ENCODE results near the gene KDM8.

Gene KDM8

DNA sequence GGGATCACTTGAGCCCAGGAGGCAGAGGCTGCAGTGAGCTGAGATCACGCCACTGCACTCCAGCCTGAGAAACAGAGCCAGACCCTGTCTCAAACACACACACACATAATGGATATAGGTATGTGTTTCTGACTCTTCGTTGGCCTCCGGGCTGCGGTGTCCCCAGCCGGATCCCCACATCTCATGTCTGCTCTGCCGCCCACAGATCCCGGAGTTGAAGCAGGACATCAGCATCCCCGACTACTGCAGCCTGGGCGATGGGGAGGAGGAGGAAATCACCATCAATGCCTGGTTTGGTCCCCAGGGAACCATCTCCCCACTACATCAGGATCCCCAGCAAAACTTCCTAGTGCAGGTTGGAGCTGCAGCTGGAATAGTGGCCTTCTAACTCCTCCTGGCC lies 15.4 kb downstream of the KDM8 start (continued):
- TF ChIP-seq, protein P1, sequence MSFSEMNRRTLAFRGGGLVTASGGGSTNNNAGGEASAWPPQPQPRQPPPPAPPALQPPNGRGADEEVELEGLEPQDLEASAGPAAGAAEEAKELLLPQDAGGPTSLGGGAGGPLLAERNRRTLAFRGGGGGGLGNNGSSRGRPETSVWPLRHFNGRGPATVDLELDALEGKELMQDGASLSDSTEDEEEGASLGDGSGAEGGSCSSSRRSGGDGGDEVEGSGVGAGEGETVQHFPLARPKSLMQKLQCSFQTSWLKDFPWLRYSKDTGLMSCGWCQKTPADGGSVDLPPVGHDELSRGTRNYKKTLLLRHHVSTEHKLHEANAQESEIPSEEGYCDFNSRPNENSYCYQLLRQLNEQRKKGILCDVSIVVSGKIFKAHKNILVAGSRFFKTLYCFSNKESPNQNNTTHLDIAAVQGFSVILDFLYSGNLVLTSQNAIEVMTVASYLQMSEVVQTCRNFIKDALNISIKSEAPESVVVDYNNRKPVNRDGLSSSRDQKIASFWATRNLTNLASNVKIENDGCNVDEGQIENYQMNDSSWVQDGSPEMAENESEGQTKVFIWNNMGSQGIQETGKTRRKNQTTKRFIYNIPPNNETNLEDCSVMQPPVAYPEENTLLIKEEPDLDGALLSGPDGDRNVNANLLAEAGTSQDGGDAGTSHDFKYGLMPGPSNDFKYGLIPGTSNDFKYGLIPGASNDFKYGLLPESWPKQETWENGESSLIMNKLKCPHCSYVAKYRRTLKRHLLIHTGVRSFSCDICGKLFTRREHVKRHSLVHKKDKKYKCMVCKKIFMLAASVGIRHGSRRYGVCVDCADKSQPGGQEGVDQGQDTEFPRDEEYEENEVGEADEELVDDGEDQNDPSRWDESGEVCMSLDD (tag by site-specific recombination; IDR thresholded peaks at IDR 0.05), result no peak

DNA sequence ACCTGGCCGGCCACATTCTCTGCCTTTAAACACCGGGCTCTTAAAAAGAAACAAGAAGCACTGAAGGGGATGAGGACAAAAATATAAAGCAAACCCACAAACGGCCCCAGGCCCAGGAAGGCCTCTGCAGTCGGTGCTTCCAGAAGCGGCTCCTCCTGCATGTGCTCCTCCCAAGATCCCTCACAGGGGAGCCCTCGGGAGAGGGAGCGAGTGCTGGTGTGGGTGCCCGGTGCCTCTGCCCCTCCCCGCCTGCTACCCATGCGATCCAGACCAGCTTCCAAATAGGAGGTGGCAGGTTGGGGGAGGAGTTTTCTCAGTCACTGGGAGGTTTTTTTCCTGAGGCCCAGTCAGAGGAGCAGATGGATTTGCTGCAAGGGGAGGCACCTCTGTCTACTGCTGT lies 15.8 kb downstream of the KDM8 start:
- peaks cover 0 to 24% of the 10 kb centered on the region in 2 experiments; a peak in 2 of 3 replicates for H3K36me3 ChIP-seq (ENCODE audit: control insufficient read depth in 2 of 2, insufficient read depth in 1 of 2, low read length in 2 of 2)
- TF ChIP-seq ZBTB7A (tag by site-specific recombination; IDR thresholded peaks at IDR 0.05; ENCODE audit: low read depth) (no peak), MEIS1 (CRISPR knock-in tag; IDR thresholded peaks at IDR 0.05; ENCODE audit: borderline replicate concordance) (no peak), ZNF121 (tag by site-specific recombination; IDR thresholded peaks at IDR 0.05) (no peak), ZNF221 (tag by site-specific recombination; IDR thresholded peaks at IDR 0.05; ENCODE audit: borderline replicate concordance) (no peak), ZNF530 (tag by site-specific recombination; IDR thresholded peaks at IDR 0.05; ENCODE audit: low read depth) (no peak), ZNF707 (tag by site-specific recombination; IDR thresholded peaks at IDR 0.05) (no peak), ZNF184 (tag by site-specific recombination; IDR thresholded peaks at IDR 0.05) (no peak), ZNF169 (tag by site-specific recombination; IDR thresholded peaks at IDR 0.05) (no peak), ZNF664 (tag by site-specific recombination; IDR thresholded peaks at IDR 0.05) (no peak)
- H3K27ac ChIP-seq (ENCODE audit: extremely low read depth, low read depth, low read length), result no peak overlapping the region
- no peaks in the 10 kb centered on the region for H3K9me3 ChIP-seq (ENCODE audit: control insufficient read depth, insufficient read depth, low read depth, low read length)
- POLR2A ChIA-PET, result no interaction called here
- H3K4me3 ChIP-seq (ENCODE audit: low read depth, low read length), result no peak overlapping the region
- CTCF ChIA-PET, result no interaction called here
- no peaks in the 10 kb centered on the region for H3K4me1 ChIP-seq (ENCODE audit: control insufficient read depth, insufficient read depth, low read length)

DNA sequence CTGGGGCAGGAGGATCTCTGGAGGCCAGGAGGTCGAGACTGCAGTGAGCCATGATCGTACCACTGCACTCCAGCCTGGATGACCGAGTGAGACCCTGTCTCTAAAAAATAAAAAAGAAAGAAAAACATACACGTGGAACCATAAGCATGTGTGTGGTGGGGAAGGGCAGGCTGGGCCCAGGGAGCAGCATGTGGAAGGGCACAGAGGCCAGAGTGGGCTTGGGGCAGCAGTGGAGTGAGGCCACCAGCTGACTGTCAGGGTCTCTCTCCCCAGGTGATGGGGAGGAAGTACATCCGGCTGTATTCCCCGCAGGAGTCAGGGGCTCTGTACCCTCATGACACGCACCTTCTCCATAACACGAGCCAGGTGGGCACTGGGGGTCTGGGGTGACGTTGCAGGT lies 16.8 kb downstream of the KDM8 start:
- ChIA-PET POLR2A (interaction anchor here (1.0 kb wide), 1 partner anchor 17 kb away, joined by 3 read pairs; the partner anchor contains the start of gene KDM8), CTCF (no interaction called here)
- H3K4me1 ChIP-seq (ENCODE audit: control insufficient read depth, insufficient read depth, low read length), result no peaks in the 10 kb centered on the region
- H3K27ac ChIP-seq (ENCODE audit: extremely low read depth, low read depth, low read length), result no peak overlapping the region
- no peaks in the 10 kb centered on the region for H3K9me3 ChIP-seq (ENCODE audit: control insufficient read depth, insufficient read depth, low read depth, low read length)
- H3K36me3 ChIP-seq (ENCODE audit: control insufficient read depth in 2 of 2, insufficient read depth in 1 of 2, low read length in 2 of 2), result peaks cover 0 to 25% of the 10 kb centered on the region in 2 experiments; a peak in 2 of 3 replicates
- TF ChIP-seq, protein P2, sequence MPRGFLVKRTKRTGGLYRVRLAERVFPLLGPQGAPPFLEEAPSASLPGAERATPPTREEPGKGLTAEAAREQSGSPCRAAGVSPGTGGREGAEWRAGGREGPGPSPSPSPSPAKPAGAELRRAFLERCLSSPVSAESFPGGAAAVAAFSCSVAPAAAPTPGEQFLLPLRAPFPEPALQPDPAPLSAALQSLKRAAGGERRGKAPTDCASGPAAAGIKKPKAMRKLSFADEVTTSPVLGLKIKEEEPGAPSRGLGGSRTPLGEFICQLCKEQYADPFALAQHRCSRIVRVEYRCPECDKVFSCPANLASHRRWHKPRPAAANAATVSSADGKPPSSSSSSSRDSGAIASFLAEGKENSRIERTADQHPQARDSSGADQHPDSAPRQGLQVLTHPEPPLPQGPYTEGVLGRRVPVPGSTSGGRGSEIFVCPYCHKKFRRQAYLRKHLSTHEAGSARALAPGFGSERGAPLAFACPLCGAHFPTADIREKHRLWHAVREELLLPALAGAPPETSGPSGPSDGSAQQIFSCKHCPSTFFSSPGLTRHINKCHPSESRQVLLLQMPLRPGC (tag by site-specific recombination; IDR thresholded peaks at IDR 0.05), result no peak
- TF ChIP-seq ZNF677 (tag by site-specific recombination; IDR thresholded peaks at IDR 0.05) (no peak), ZNF341 (tag by site-specific recombination; IDR thresholded peaks at IDR 0.05; ENCODE audit: low read depth) (no peak), ZNF138 (tag by site-specific recombination; IDR thresholded peaks at IDR 0.05; ENCODE audit: borderline replicate concordance) (no peak), ZNF19 (tag by site-specific recombination; IDR thresholded peaks at IDR 0.05; ENCODE audit: low read depth) (no peak)
- no peak overlapping the region for H3K4me3 ChIP-seq (ENCODE audit: low read depth, low read length)

DNA sequence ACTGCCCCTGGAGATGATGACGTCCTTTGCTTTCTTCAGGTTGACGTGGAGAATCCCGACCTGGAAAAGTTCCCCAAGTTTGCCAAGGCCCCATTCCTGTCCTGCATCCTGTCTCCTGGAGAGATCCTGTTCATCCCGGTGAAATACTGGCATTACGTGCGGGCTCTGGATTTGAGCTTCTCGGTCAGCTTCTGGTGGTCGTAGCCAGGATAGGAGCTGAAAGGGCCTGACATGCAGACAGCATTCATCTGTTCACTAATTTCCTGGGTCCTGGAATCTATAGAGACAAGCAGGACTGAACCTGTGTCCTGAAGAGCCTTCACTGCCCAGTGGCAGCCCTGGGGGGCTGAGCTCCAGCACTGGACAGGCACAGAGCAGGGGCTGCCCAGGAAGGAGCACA lies 17.2 kb downstream of the KDM8 start:
- CTCF ChIA-PET, result no interaction called here
- Histone ChIP-seq H3K36me3 (ENCODE audit: control insufficient read depth in 2 of 2, insufficient read depth in 1 of 2, low read length in 2 of 2) (peaks cover 0 to 28% of the 10 kb centered on the region in 2 experiments; a peak in 2 of 3 replicates), H3K4me3 (ENCODE audit: low read depth, low read length) (no peak overlapping the region), H3K4me1 (ENCODE audit: control insufficient read depth, insufficient read depth, low read length) (no peaks in the 10 kb centered on the region), H3K27ac (ENCODE audit: extremely low read depth, low read depth, low read length) (no peak overlapping the region), H3K9me3 (ENCODE audit: control insufficient read depth, insufficient read depth, low read depth, low read length) (no peaks in the 10 kb centered on the region)
- POLR2A ChIA-PET, result interaction anchor here (1.0 kb wide), 1 partner anchor 17 kb away, joined by 3 read pairs; the partner anchor contains the start of gene KDM8
- no peak for TF ChIP-seq ZNF169 (tag by site-specific recombination; IDR thresholded peaks at IDR 0.05)
- no peak for TF ChIP-seq ZNF530 (tag by site-specific recombination; IDR thresholded peaks at IDR 0.05; ENCODE audit: low read depth)
- no peak for TF ChIP-seq KLF7 (tag by site-specific recombination; IDR thresholded peaks at IDR 0.05; ENCODE audit: borderline replicate concordance)
